Cardiac muscle cell (in vitro differentiated cells and primary cell): ENCODE measurements around the gene GNAZ. TPM values are rescaled to one million over a fixed set of nuclear protein-coding genes. Genes with fewer than 3 reads are reported as not detected.

Experiments used
- DNase-seq, 2 donors: peaks; one replicate each; pipeline versions ENCODE4 v3.0.0 to v3.0.0-alpha.2; 2010 to 2017; ENCODE audit warnings: low read depth in 1 of 2, low spot score in 1 of 2
- H3K27ac ChIP-seq: fragments of 200-600 bp; sonication (generic); 2 replicates; pipeline ENCODE4 v1.5.1; 2016
- H3K27me3 ChIP-seq: fragments of 200-600 bp; sonication (generic); 2 replicates; pipeline ENCODE4 v1.6.0; 2016; ENCODE audit warnings: control low read depth
- H3K36me3 ChIP-seq: fragments of 200-600 bp; sonication (generic); 2 replicates; pipeline ENCODE4 v1.5.1; 2016; ENCODE audit warnings: control low read depth
- H3K4me1 ChIP-seq: fragments of 200-600 bp; sonication (generic); 2 replicates; pipeline ENCODE4 v1.8.1; 2017; ENCODE audit warnings: low read depth, mild to moderate bottlenecking, mixed run types
- H3K4me3 ChIP-seq: fragments of 200-600 bp; sonication (generic); 2 replicates; pipeline ENCODE4 v1.5.1; 2016; ENCODE audit warnings: mild to moderate bottlenecking
- H3K9me3 ChIP-seq: fragments of 200-600 bp; sonication (generic); 2 replicates; pipeline ENCODE4 v1.5.1; 2017; ENCODE audit warnings: low read depth, mild to moderate bottlenecking, control low read depth
- CTCF ChIP-seq: IDR thresholded peaks from 2 replicates; pipeline ENCODE4 v1.5.1; 2012; ENCODE audit warnings: low read depth, mild to moderate bottlenecking, low read length
- polyA plus RNA-seq: library from polyadenylated mRNA; unstranded; fragments of >200 nt; fragmentation: Nextera tagmentation; extraction: Ambion mirVana; gene quantifications from 2 replicates; pipeline ENCODE4 v1.2.1, GENCODE V29; 2016
- total RNA-seq: library from RNA; depleted of rRNA; stranded (reverse); fragments of >200 nt; gene quantifications from 2 replicates; pipeline ENCODE4 v1.2.3, GENCODE V29; 2016

Gene GNAZ
- total and polyA plus RNA-seq, 2 experiments from 2014 or later, result 1.8 to 3.7 TPM

GRCh38 chr22:23062616-23063538 lies 7.4 kb upstream of the GNAZ start:
- H3K36me3 ChIP-seq, result no peaks in the 10 kb centered on the region
- H3K4me1 ChIP-seq, result no peaks in the 10 kb centered on the region
- no peak overlapping the region for H3K4me3 ChIP-seq
- H3K27me3 ChIP-seq, result peaks cover 21% of the 10 kb centered on the region
- no peak for TF ChIP-seq CTCF
- DNase-seq, result no peak
- H3K9me3 ChIP-seq, result no peaks in the 10 kb centered on the region
- no peak overlapping the region for H3K27ac ChIP-seq

GRCh38 chr22:23063539-23064380 lies 6.6 kb upstream of the GNAZ start:
- Histone ChIP-seq H3K9me3 (no peaks in the 10 kb centered on the region), H3K27ac (no peak overlapping the region), H3K4me3 (no peak overlapping the region), H3K4me1 (no peaks in the 10 kb centered on the region), H3K27me3 (peaks cover 30% of the 10 kb centered on the region), H3K36me3 (no peaks in the 10 kb centered on the region)
- TF ChIP-seq CTCF, result no peak
- no peak for DNase-seq

GRCh38 chr22:23064381-23065068 lies 5.8 kb upstream of the GNAZ start:
- peaks cover 38% of the 10 kb centered on the region for H3K27me3 ChIP-seq
- H3K4me1 ChIP-seq, result no peaks in the 10 kb centered on the region
- no peaks in the 10 kb centered on the region for H3K9me3 ChIP-seq
- no peak overlapping the region for H3K27ac ChIP-seq
- DNase-seq, result no peak
- H3K4me3 ChIP-seq, result no peak overlapping the region
- H3K36me3 ChIP-seq, result no peaks in the 10 kb centered on the region
- TF ChIP-seq CTCF, result no peak

GRCh38 chr22:23065069-23065451 lies 5.3 kb upstream of the GNAZ start:
- Histone ChIP-seq H3K9me3 (no peaks in the 10 kb centered on the region), H3K27me3 (peaks cover 42% of the 10 kb centered on the region), H3K36me3 (no peaks in the 10 kb centered on the region), H3K4me1 (no peaks in the 10 kb centered on the region), H3K4me3 (no peak overlapping the region), H3K27ac (no peak overlapping the region)
- DNase-seq, result no peak
- TF ChIP-seq CTCF, result no peak

GRCh38 chr22:23065495-23066122 lies 4.7 kb upstream of the GNAZ start:
- Histone ChIP-seq H3K27me3 (peaks cover 44% of the 10 kb centered on the region), H3K27ac (no peak overlapping the region), H3K36me3 (no peaks in the 10 kb centered on the region), H3K4me3 (no peak overlapping the region), H3K4me1 (no peaks in the 10 kb centered on the region), H3K9me3 (no peaks in the 10 kb centered on the region)
- DNase-seq, result no peak
- TF ChIP-seq CTCF, result no peak
